ENCODE data around the gene ZFYVE21. TPM values are rescaled to one million over a fixed set of nuclear protein-coding genes. Genes with fewer than 3 reads are reported as not detected.

ZFYVE21 gene
- total RNA-seq, 1 experiment from 2014 or later = 31.3 TPM

DNA sequence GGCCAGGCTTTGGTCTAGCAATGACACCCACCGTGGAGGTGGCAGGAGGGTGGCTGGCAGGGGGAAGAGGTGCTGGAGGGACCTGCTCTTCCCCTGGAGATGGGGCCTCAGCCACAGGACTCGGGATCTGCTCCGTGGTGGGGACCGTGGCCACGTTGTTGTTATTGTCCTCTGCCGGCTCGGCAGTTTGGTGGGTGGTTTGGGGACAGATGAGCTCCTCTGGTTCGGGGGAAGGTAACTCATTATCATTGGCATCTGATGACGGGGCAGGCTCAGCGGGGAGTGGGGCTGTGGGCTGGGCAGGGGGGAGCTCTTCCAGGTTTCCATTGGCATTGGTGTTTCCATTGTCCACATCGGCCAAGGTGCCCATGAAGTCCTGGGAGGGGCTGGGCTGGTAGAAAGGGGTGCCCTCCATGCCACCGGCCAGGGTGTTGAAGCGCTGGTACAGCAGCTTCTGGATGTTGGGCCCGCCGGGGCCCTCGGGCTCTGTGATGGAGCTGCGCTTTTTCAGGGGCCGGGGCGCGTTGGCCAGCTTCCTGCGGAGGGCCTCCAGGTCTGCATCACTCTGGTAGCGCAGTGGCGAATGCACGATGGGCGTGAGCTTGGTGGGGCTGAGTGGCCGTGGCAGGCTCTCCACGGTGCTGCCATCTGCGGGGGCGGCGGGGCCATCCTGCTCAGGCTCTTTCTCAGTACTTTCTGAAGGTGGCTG is 24.3 kb downstream of the ZFYVE21 start:
- intact Hi-C loops (cut with micrococcal nuclease) = no loop called here
- CTCF ChIA-PET = no interaction called here
- TF ChIP-seq POLR2AphosphoS5 (IDR thresholded peaks at IDR 0.05; ENCODE audit: low read depth, low read length) (no peak), SIN3A (IDR thresholded peaks at IDR 0.05; ENCODE audit: low read depth) (no peak), ZFX (IDR thresholded peaks at IDR 0.05) (no peak), JUND (IDR thresholded peaks at IDR 0.05) (no peak), ELF1 (IDR thresholded peaks at IDR 0.05; ENCODE audit: borderline replicate concordance, low read depth) (no peak), SRF (IDR thresholded peaks at IDR 0.05; ENCODE audit: low read depth) (no peak), RAD21 (IDR thresholded peaks at IDR 0.05; ENCODE audit: low read depth) (no peak), POLR2A (IDR thresholded peaks at IDR 0.05; ENCODE audit: borderline replicate concordance, extremely low read depth, insufficient read depth, insufficient read length) (no peak), EGR1 (IDR thresholded peaks at IDR 0.05; ENCODE audit: low read depth) (no peak), SP1 (IDR thresholded peaks at IDR 0.05; ENCODE audit: low read depth) (no peak), YY1 (IDR thresholded peaks at IDR 0.05; ENCODE audit: extremely low read depth, insufficient replicate concordance, low read depth, low read length) (no peak), EZH2phosphoT487 (IDR thresholded peaks at IDR 0.05; ENCODE audit: borderline replicate concordance) (no peak), CEBPB (IDR thresholded peaks at IDR 0.05; ENCODE audit: low read depth) (no peak)
- TF ChIP-seq, protein P1, sequence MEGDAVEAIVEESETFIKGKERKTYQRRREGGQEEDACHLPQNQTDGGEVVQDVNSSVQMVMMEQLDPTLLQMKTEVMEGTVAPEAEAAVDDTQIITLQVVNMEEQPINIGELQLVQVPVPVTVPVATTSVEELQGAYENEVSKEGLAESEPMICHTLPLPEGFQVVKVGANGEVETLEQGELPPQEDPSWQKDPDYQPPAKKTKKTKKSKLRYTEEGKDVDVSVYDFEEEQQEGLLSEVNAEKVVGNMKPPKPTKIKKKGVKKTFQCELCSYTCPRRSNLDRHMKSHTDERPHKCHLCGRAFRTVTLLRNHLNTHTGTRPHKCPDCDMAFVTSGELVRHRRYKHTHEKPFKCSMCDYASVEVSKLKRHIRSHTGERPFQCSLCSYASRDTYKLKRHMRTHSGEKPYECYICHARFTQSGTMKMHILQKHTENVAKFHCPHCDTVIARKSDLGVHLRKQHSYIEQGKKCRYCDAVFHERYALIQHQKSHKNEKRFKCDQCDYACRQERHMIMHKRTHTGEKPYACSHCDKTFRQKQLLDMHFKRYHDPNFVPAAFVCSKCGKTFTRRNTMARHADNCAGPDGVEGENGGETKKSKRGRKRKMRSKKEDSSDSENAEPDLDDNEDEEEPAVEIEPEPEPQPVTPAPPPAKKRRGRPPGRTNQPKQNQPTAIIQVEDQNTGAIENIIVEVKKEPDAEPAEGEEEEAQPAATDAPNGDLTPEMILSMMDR (IDR thresholded peaks at IDR 0.05 in 2 of 3, conservative IDR thresholded peaks at IDR 0.05 in 1 of 3; ENCODE audit: borderline replicate concordance in 1 of 3, insufficient read depth in 1 of 3, low read depth in 2 of 3, low read length in 2 of 3) = no peak
- TF ChIP-seq, protein P2, sequence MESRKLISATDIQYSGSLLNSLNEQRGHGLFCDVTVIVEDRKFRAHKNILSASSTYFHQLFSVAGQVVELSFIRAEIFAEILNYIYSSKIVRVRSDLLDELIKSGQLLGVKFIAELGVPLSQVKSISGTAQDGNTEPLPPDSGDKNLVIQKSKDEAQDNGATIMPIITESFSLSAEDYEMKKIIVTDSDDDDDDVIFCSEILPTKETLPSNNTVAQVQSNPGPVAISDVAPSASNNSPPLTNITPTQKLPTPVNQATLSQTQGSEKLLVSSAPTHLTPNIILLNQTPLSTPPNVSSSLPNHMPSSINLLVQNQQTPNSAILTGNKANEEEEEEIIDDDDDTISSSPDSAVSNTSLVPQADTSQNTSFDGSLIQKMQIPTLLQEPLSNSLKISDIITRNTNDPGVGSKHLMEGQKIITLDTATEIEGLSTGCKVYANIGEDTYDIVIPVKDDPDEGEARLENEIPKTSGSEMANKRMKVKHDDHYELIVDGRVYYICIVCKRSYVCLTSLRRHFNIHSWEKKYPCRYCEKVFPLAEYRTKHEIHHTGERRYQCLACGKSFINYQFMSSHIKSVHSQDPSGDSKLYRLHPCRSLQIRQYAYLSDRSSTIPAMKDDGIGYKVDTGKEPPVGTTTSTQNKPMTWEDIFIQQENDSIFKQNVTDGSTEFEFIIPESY (IDR thresholded peaks at IDR 0.05; ENCODE audit: extremely low read depth, insufficient replicate concordance, low read length) = no peak
- Histone ChIP-seq H3K9me2 (ENCODE audit: insufficient read depth) (no peaks in the 10 kb centered on the region), H3K4me2 (ENCODE audit: low read length) (no peak overlapping the region), H2AFZ (ENCODE audit: low read depth, low read length, poor library complexity, severe bottlenecking) (no peak overlapping the region), H3K4me3 (replicated peaks in 1 of 2; ENCODE audit: low read depth in 1 of 2, low read length in 2 of 2) (no peak overlapping the region), H3K9me3 (ENCODE audit: control insufficient read depth in 1 of 2, insufficient read depth in 1 of 2, low read depth in 1 of 2, low read length in 2 of 2) (no peaks in the 10 kb centered on the region), H3K27ac (ENCODE audit: low read depth, low read length) (no peak overlapping the region), H3K4me1 (ENCODE audit: control insufficient read depth in 1 of 2, insufficient read depth in 2 of 2, low read length in 2 of 2) (no peaks in the 10 kb centered on the region), H3K79me2 (ENCODE audit: insufficient read depth, low read length) (no peaks in the 10 kb centered on the region), H3K36me3 (ENCODE audit: control insufficient read depth in 1 of 2, insufficient read depth in 2 of 2, low read length in 2 of 2) (peaks cover 0 to 3% of the 10 kb centered on the region in 2 experiments; a peak in 2 of 4 replicates), H4K20me1 (ENCODE audit: insufficient read depth) (no peaks in the 10 kb centered on the region), H3K9ac (ENCODE audit: low read length) (no peak overlapping the region), H3K27me3 (ENCODE audit: insufficient read depth, low read length) (no peaks in the 10 kb centered on the region)
- POLR2A ChIA-PET = no interaction called here
- RAD21 ChIA-PET (ENCODE audit: low non-redundant PET in 1 of 2, low total read pairs in 2 of 2, uncharacterized antibody in 2 of 2, unreplicated experiment in 2 of 2) = no interaction called here
- no peak for DNase-seq (ENCODE audit: low read depth, low spot score)
- BruUV-seq (replicated peaks) = no TSS peak
- ATAC-seq = no peak
